RPMI7951 (cell line): ENCODE results near the gene PAFAH1B1. TPM values are rescaled to one million over a fixed set of nuclear protein-coding genes. Genes with fewer than 3 reads are reported as not detected.
"Not testable (repeated sequence)": the region's sequence is repeated elsewhere in the genome, so short reads cannot be mapped to it uniquely, and the experiment has no call there.

ENCODE experiments used
- DNase-seq: peaks from one replicate; pipeline ENCODE4 v3.0.0-alpha.2; 2012; ENCODE audit warnings: low read depth
- total RNA-seq: library from RNA; depleted of rRNA; stranded (reverse); fragments of >200 nt; shearing (Covaris generic); gene quantifications from 2 replicates; pipeline ENCODE4 v1.2.3, GENCODE V29; 2014

The PAFAH1B1 gene
- total RNA-seq, 1 experiment from 2014 or later = 106 TPM

GRCh38 chr17:2635675-2636074, 42.2 kb downstream of the PAFAH1B1 start:
- no peak for DNase-seq

GRCh38 chr17:2636169-2636930, 42.9 kb downstream of the PAFAH1B1 start:
- DNase-seq = no peak

- no peak for DNase-seq
Observed at GRCh38 chr17:2637422-2637821, 44.0 kb downstream of the PAFAH1B1 start.

- DNase-seq = no peak
Observed at GRCh38 chr17:2644971-2645370, 51.5 kb downstream of the PAFAH1B1 start.

GRCh38 chr17:2647957-2648356, 54.5 kb downstream of the PAFAH1B1 start:
- DNase-seq = no peak

GRCh38 chr17:2649191-2649590, 55.7 kb downstream of the PAFAH1B1 start:
- no peak for DNase-seq

GRCh38 chr17:2652911-2653310, 59.5 kb downstream of the PAFAH1B1 start:
- DNase-seq = not testable (repeated sequence)

- no peak for DNase-seq
Observed at GRCh38 chr17:2655546-2655945, 62.1 kb downstream of the PAFAH1B1 start.

- no peak for DNase-seq
Observed at GRCh38 chr17:2656283-2656682, 62.8 kb downstream of the PAFAH1B1 start.

GRCh38 chr17:2659337-2659736, 65.9 kb downstream of the PAFAH1B1 start:
- DNase-seq = peak; percentile 30

- DNase-seq = not testable (repeated sequence)
Observed at GRCh38 chr17:2660410-2660809, 67.0 kb downstream of the PAFAH1B1 start.

GRCh38 chr17:2672026-2672425, 78.6 kb downstream of the PAFAH1B1 start:
- no peak for DNase-seq

- not testable (repeated sequence) for DNase-seq
Observed at GRCh38 chr17:2679247-2679646, 85.8 kb downstream of the PAFAH1B1 start.

- DNase-seq = no peak
Observed at GRCh38 chr17:2680961-2681360, 87.5 kb downstream of the PAFAH1B1 start.

GRCh38 chr17:2681650-2682049, 88.2 kb downstream of the PAFAH1B1 start:
- DNase-seq = no peak

- no peak for DNase-seq
Observed at GRCh38 chr17:2682176-2682938, 88.9 kb downstream of the PAFAH1B1 start.

- DNase-seq = no peak
Observed at GRCh38 chr17:2683912-2684311, 90.5 kb downstream of the PAFAH1B1 start.

- DNase-seq = no peak
Observed at GRCh38 chr17:2684549-2684948, 91.1 kb downstream of the PAFAH1B1 start.

- DNase-seq = no peak
Observed at GRCh38 chr17:2685696-2686095, 92.2 kb downstream of the PAFAH1B1 start.

- no peak for DNase-seq
Observed at GRCh38 chr17:2687074-2687418, 93.6 kb downstream of the PAFAH1B1 start.

GRCh38 chr17:2688351-2689342, 95.2 kb downstream of the PAFAH1B1 start:
- DNase-seq = no peak
